Measurements from ENCODE around the gene HDAC9.

HDAC9 gene

GRCh38 chr7:18798088-18798906 is 302.7 kb downstream of the HDAC9 start:
- no peak for DNase-seq

GRCh38 chr7:18799899-18800298 is 304.4 kb downstream of the HDAC9 start:
- no peak for DNase-seq

GRCh38 chr7:18803923-18804322 is 308.4 kb downstream of the HDAC9 start:
- DNase-seq = no peak

- DNase-seq = no peak
Measured at GRCh38 chr7:18806177-18806576, 310.6 kb downstream of the HDAC9 start.

- DNase-seq = no peak
Measured at GRCh38 chr7:18808026-18808425, 312.5 kb downstream of the HDAC9 start.

- no peak for DNase-seq
Measured at GRCh38 chr7:18815261-18815960, 319.9 kb downstream of the HDAC9 start.

- no peak for DNase-seq
Measured at GRCh38 chr7:18820981-18821380, 325.4 kb downstream of the HDAC9 start.

- DNase-seq = no peak
Measured at GRCh38 chr7:18821554-18821953, 326.0 kb downstream of the HDAC9 start.

GRCh38 chr7:18824157-18824556 is 328.6 kb downstream of the HDAC9 start:
- DNase-seq = no peak

- no peak for DNase-seq
Measured at GRCh38 chr7:18828260-18828993, 332.9 kb downstream of the HDAC9 start.

GRCh38 chr7:18828994-18829857 is 333.7 kb downstream of the HDAC9 start:
- DNase-seq = no peak

GRCh38 chr7:18829858-18830285 is 334.3 kb downstream of the HDAC9 start:
- DNase-seq = no peak

GRCh38 chr7:18831419-18831818 is 335.9 kb downstream of the HDAC9 start:
- DNase-seq = no peak

- DNase-seq = no peak
Measured at GRCh38 chr7:18831943-18832342, 336.4 kb downstream of the HDAC9 start.

GRCh38 chr7:18834577-18834976 is 339.0 kb downstream of the HDAC9 start:
- DNase-seq = no peak

GRCh38 chr7:18835001-18835690 is 339.6 kb downstream of the HDAC9 start:
- no peak for DNase-seq

- DNase-seq = no peak
Measured at GRCh38 chr7:18843979-18844378, 348.4 kb downstream of the HDAC9 start.

GRCh38 chr7:18844735-18845134 is 349.2 kb downstream of the HDAC9 start:
- no peak for DNase-seq

GRCh38 chr7:18845700-18846099 is 350.2 kb downstream of the HDAC9 start:
- DNase-seq = no peak

- DNase-seq = no peak
Measured at GRCh38 chr7:18846765-18847215, 351.2 kb downstream of the HDAC9 start.

- no peak for DNase-seq
Measured at GRCh38 chr7:18849130-18849529, 353.6 kb downstream of the HDAC9 start.

- no peak for DNase-seq
Measured at GRCh38 chr7:18855796-18856195, 360.2 kb downstream of the HDAC9 start.
